PC-9 (cell line): ENCODE results near the gene WNT1. TPM values are rescaled to one million over a fixed set of nuclear protein-coding genes. Genes with fewer than 3 reads are reported as not detected.

Source experiments
- BruUV-seq: library from RNA; stranded (reverse); fragments of 400-500 nt; replicated peaks from 2 replicates; lab custom pipeline; 2021; lab: Mats Ljungman, UMichigan
- CTCF ChIA-PET: fragments of 300-600 bp; sonication (Branson Sonifier 250); formaldehyde crosslinking; loops from one replicate; lab custom pipeline; 2022; ENCODE audit warnings: antibody characterized with exemption; lab: Charles Lee
- POLR2A ChIA-PET: fragments of 300-600 bp; sonication (Branson Sonifier 250); formaldehyde crosslinking; loops from one replicate; lab custom pipeline; 2022; ENCODE audit warnings: antibody characterized with exemption; ENCODE audit not compliant: unreplicated experiment; lab: Charles Lee
- DNase-seq, 2 experiments: peaks; one replicate each; pipeline versions ENCODE4 v3.0.0 to v3.0.0-alpha.2; 2015 to 2022; ENCODE audit warnings: mixed read lengths in 1 of 2
- H2AFZ ChIP-seq: fragments of 200-600 bp; sonication (generic); 2 replicates; pipeline ENCODE4 v1.8.1; 2017; ENCODE audit warnings: antibody characterized with exemption
- H3F3A ChIP-seq: fragments of 200-600 bp; sonication (generic); 2 replicates; pipeline ENCODE4 v1.8.1; 2017; ENCODE audit warnings: antibody characterized with exemption, mild to moderate bottlenecking, low read depth; ENCODE audit not compliant: insufficient read depth
- H3K27ac ChIP-seq: fragments of 200-600 bp; sonication (generic); 2 replicates; pipeline ENCODE4 v1.6.1; 2016; ENCODE audit warnings: mixed run types
- H3K27me3 ChIP-seq: fragments of 200-600 bp; sonication (generic); 2 replicates; pipeline ENCODE4 v1.6.1; 2016; ENCODE audit warnings: low read depth, mixed run types; ENCODE audit not compliant: insufficient read depth
- H3K36me3 ChIP-seq: fragments of 200-600 bp; sonication (generic); 2 replicates; pipeline ENCODE4 v1.6.1; 2016; ENCODE audit warnings: low read depth, mixed run types
- H3K4me1 ChIP-seq: fragments of 200-600 bp; sonication (generic); replicated peaks from 2 replicates; pipeline ENCODE4 v1.6.1; 2016; ENCODE audit warnings: mixed run types; ENCODE audit not compliant: insufficient read depth
- H3K4me2 ChIP-seq: fragments of 200-600 bp; sonication (generic); 2 replicates; pipeline ENCODE4 v1.6.1; 2017; ENCODE audit warnings: mixed run types
- H3K4me3 ChIP-seq: fragments of 200-600 bp; sonication (generic); 2 replicates; pipeline ENCODE4 v1.6.1; 2016; ENCODE audit warnings: mixed run types
- H3K79me2 ChIP-seq: fragments of 200-600 bp; sonication (generic); 2 replicates; pipeline ENCODE4 v1.6.1; 2017; ENCODE audit warnings: low read depth, mixed run types
- H3K9me2 ChIP-seq: fragments of 200-600 bp; sonication (generic); 2 replicates; pipeline ENCODE4 v1.8.1; 2017; ENCODE audit warnings: mild to moderate bottlenecking; ENCODE audit not compliant: insufficient read depth
- H3K9me3 ChIP-seq: fragments of 200-600 bp; sonication (generic); 2 replicates; pipeline ENCODE4 v1.8.1; 2016; ENCODE audit warnings: low read depth; ENCODE audit not compliant: insufficient read depth
- H4K20me1 ChIP-seq: fragments of 200-600 bp; sonication (generic); 2 replicates; pipeline ENCODE4 v1.8.1; 2017; ENCODE audit not compliant: insufficient read depth
- EZH2 ChIP-seq: fragments of 200-600 bp; sonication (generic); IDR thresholded peaks from 2 replicates; pipeline ENCODE4 v1.8.0; 2017; ENCODE audit warnings: antibody characterized with exemption, low read depth
- intact Hi-C: fragments of 100-400 bp; cut with micrococcal nuclease; formaldehyde crosslinking; loops from one replicate; pipeline ENCODE4 v1.10.0; 2022; ENCODE audit not compliant: unreplicated experiment
- total RNA-seq: library from RNA; stranded (reverse); gene quantifications from 2 replicates; pipeline ENCODE4 v1.2.3, GENCODE V29; 2021
- TF ChIP-seq, protein P1 (sequence below): fragments of 200-600 bp; sonication (generic); conservative IDR thresholded peaks from 2 replicates; pipeline ENCODE4 v1.6.1; 2017; ENCODE audit warnings: mixed run types, antibody characterized with exemption, mild to moderate bottlenecking, moderate library complexity

WNT1 gene
- total RNA-seq, 1 experiment from 2014 or later: not detected

- Histone ChIP-seq H3K9me2 (no peaks in the 10 kb centered on the region), H3K9me3 (no peaks in the 10 kb centered on the region), H3K27ac (no peak overlapping the region), H2AFZ (no peak overlapping the region), H3K27me3 (no peaks in the 10 kb centered on the region), H3K4me1 (no peaks in the 10 kb centered on the region), H3K4me3 (no peak overlapping the region), H4K20me1 (peaks cover 5% of the 10 kb centered on the region; the same call in 1 of the 2 replicates), H3K36me3 (0 out of 2 replicates have a peak, but pooled peaks cover 9% of the 10 kb centered on the region), H3F3A (peaks cover 2% of the 10 kb centered on the region; the same call in 1 of the 2 replicates), H3K79me2 (no peaks in the 10 kb centered on the region), H3K4me2 (no peak overlapping the region)
- CTCF ChIA-PET: no interaction called here
- no TSS peak for BruUV-seq
- TF ChIP-seq, protein P1, sequence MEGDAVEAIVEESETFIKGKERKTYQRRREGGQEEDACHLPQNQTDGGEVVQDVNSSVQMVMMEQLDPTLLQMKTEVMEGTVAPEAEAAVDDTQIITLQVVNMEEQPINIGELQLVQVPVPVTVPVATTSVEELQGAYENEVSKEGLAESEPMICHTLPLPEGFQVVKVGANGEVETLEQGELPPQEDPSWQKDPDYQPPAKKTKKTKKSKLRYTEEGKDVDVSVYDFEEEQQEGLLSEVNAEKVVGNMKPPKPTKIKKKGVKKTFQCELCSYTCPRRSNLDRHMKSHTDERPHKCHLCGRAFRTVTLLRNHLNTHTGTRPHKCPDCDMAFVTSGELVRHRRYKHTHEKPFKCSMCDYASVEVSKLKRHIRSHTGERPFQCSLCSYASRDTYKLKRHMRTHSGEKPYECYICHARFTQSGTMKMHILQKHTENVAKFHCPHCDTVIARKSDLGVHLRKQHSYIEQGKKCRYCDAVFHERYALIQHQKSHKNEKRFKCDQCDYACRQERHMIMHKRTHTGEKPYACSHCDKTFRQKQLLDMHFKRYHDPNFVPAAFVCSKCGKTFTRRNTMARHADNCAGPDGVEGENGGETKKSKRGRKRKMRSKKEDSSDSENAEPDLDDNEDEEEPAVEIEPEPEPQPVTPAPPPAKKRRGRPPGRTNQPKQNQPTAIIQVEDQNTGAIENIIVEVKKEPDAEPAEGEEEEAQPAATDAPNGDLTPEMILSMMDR: no peak
- no peak for TF ChIP-seq EZH2
- DNase-seq: no peak
- intact Hi-C loops: no loop called here
- POLR2A ChIA-PET: no interaction called here
These were observed 50.6 kb downstream of the WNT1 start for GRCh38 chr12:49028666-49029275.

GRCh38 chr12:49030119-49030518 is 52.0 kb downstream of the WNT1 start:
- Histone ChIP-seq H3K4me1 (no peaks in the 10 kb centered on the region), H3K36me3 (0 out of 2 replicates have a peak, but pooled peaks cover 5% of the 10 kb centered on the region), H3K79me2 (no peaks in the 10 kb centered on the region), H3K4me3 (no peak overlapping the region), H3K27me3 (no peaks in the 10 kb centered on the region), H3F3A (no peaks in the 10 kb centered on the region; the same call in 1 of the 2 replicates), H3K27ac (no peak overlapping the region), H3K9me3 (no peaks in the 10 kb centered on the region), H3K9me2 (no peaks in the 10 kb centered on the region), H3K4me2 (no peak overlapping the region), H4K20me1 (peaks cover 5% of the 10 kb centered on the region), H2AFZ (no peak overlapping the region)
- DNase-seq: no peak
- TF ChIP-seq, protein P1: no peak
- TF ChIP-seq EZH2: no peak
- intact Hi-C loops: no loop called here
- POLR2A ChIA-PET: no interaction called here
- BruUV-seq: no TSS peak
- CTCF ChIA-PET: interaction anchor here (0.6 kb wide), 2 partner anchors 43 to 84 kb away, joined by 6 to 9 read pairs; no protein-coding TSS in a partner anchor

DNA sequence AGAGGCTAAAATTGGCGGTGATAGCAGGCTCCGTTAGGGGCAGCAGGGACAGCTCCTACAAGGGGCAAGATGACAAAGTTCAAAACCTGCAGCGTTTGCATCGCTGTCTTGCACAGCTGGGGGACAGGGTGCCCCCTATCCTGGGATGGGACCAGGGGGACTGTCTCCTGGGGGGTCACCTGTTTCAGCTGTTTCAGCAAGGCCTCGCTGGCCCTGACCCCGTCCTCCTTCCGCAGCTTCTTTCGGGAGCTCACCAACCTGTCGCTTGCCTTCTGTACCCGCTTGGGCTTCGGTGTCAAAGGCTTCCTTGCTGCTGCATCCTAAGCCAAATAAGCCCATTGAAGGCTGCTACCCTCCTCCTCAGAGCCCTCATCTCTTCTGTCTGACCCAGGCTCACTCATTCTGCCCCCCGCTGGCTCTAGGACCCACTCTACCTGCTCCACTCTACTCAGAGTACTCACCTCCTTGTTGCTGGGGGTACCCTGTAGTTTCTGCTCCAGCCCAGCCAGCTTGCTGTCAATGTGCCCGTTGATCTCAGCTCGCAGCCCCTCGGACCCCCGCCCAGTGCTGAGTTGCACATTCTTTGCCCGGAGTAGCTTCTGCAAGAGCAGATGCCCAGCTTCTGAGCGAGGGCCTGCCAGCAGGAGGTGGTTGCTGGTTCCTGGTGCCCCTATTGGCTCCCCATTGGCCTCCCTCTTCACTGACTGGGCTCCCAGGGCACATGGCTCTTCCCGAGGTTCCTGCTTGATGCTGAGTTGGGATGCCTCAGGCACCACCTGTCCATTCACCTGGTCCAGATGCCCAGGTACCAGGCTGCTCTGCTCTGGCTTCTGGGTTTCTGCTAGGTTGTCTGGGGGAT is 52.8 kb downstream of the WNT1 start:
- H3K4me1 ChIP-seq: no peaks in the 10 kb centered on the region
- H3K27ac ChIP-seq: no peak overlapping the region
- H3F3A ChIP-seq: no peaks in the 10 kb centered on the region; the same call in 1 of the 2 replicates
- BruUV-seq: no TSS peak
- H2AFZ ChIP-seq: no peak overlapping the region
- no peaks in the 10 kb centered on the region for H3K27me3 ChIP-seq
- no peak overlapping the region for H3K4me3 ChIP-seq
- no peaks in the 10 kb centered on the region for H3K36me3 ChIP-seq
- H4K20me1 ChIP-seq: peaks cover 13% of the 10 kb centered on the region
- ChIA-PET POLR2A (no interaction called here), CTCF (no interaction called here)
- no peaks in the 10 kb centered on the region for H3K79me2 ChIP-seq
- DNase-seq: no peak
- H3K4me2 ChIP-seq: no peak overlapping the region
- H3K9me3 ChIP-seq: no peaks in the 10 kb centered on the region
- no peak for TF ChIP-seq EZH2
- TF ChIP-seq, protein P1: no peak
- intact Hi-C loops: no loop called here
- H3K9me2 ChIP-seq: no peaks in the 10 kb centered on the region
